Calu3 (cell line): ENCODE measurements around the gene ADSL. TPM values are rescaled to one million over a fixed set of nuclear protein-coding genes. Genes with fewer than 3 reads are reported as not detected.

Experiments
- BruUV-seq: library from RNA; stranded (reverse); fragments of 400-500 nt; replicated peaks from 2 replicates; lab custom pipeline; 2021; lab: Mats Ljungman, UMichigan
- CTCF ChIA-PET: fragments of 300-600 bp; sonication (Branson Sonifier 250); formaldehyde crosslinking; loops from one replicate; lab custom pipeline; 2022; ENCODE audit warnings: antibody characterized with exemption; lab: Charles Lee
- DNase-seq: peaks from one replicate; pipeline ENCODE4 v3.0.0; 2022
- H3K27ac Mint-ChIP-seq: one replicate; pipeline ENCODE4 v1.8.0; 2022; ENCODE audit warnings: mixed read lengths; ENCODE audit not compliant: unreplicated experiment
- H3K27me3 Mint-ChIP-seq: one replicate; pipeline ENCODE4 v1.8.0; 2022; ENCODE audit warnings: mixed read lengths; ENCODE audit not compliant: unreplicated experiment
- H3K36me3 Mint-ChIP-seq: one replicate; pipeline ENCODE4 v1.8.0; 2022; ENCODE audit warnings: mild to moderate bottlenecking, moderate library complexity, mixed read lengths; ENCODE audit not compliant: insufficient read depth, unreplicated experiment
- H3K4me1 Mint-ChIP-seq: one replicate; pipeline ENCODE4 v1.8.0; 2022; ENCODE audit warnings: mild to moderate bottlenecking, low read depth, mixed read lengths; ENCODE audit not compliant: unreplicated experiment
- H3K4me3 Mint-ChIP-seq: one replicate; pipeline ENCODE4 v1.8.0; 2022; ENCODE audit warnings: mild to moderate bottlenecking, low read depth, moderate library complexity, mixed read lengths; ENCODE audit not compliant: unreplicated experiment
- H3K9me3 Mint-ChIP-seq: one replicate; pipeline ENCODE4 v1.8.0; 2022; ENCODE audit warnings: low read depth, mixed read lengths; ENCODE audit not compliant: unreplicated experiment
- intact Hi-C: fragments of 100-400 bp; cut with micrococcal nuclease; formaldehyde crosslinking; loops from one replicate; pipeline ENCODE4 v1.10.0; 2022; ENCODE audit not compliant: unreplicated experiment
- total RNA-seq: library from RNA; stranded (reverse); gene quantifications from 2 replicates; pipeline ENCODE4 v1.2.3, GENCODE V29; 2022
- TF ChIP-seq, protein P1 (sequence below): fragments of 200-600 bp; IDR thresholded peaks from one replicate; pipeline ENCODE4 v1.8.0; 2022; ENCODE audit warnings: antibody characterized with exemption; ENCODE audit not compliant: unreplicated experiment

The ADSL gene
- total RNA-seq, 1 experiment from 2014 or later = 96.3 TPM

DNA sequence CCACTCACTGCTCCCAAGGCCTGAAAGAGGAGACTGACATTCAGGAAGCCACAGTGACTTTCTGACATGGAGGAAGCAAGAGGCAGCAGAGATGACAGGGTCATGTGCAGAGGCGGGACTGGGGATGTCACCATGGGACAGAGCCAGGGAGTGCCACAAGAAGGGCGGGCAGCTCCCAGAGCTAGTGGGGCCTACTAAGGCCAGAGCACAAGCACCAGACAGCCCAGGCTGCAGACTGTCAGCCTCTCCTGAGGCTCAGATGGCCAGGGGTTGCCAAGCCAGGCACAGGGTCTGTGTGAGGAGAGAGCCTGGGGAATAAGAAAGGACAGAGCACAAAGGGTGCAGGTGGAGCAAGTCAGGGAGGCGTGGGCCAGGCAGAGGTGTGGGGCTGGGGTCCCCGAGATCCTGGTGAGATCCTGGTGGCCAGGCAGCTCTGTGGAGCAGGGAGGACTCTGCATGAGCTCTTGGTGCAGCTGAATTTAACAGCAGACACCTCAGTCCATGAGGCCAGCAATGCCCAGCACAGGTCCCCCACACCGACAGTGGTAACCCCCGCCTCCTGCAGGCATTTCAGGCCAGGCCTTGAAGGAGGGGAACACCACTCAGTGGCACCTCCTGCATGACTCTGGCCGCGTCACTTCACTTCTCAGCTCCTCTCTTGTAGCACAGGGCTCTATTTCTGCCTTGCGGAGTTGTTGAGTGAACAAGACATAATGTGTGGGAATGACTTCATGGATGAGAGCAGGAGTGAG lies 76.4 kb downstream of the ADSL start:
- H3K9me3 Mint-ChIP-seq = no peaks in the 10 kb centered on the region
- H3K4me1 Mint-ChIP-seq = no peaks in the 10 kb centered on the region
- BruUV-seq = no TSS peak
- TF ChIP-seq, protein P1, sequence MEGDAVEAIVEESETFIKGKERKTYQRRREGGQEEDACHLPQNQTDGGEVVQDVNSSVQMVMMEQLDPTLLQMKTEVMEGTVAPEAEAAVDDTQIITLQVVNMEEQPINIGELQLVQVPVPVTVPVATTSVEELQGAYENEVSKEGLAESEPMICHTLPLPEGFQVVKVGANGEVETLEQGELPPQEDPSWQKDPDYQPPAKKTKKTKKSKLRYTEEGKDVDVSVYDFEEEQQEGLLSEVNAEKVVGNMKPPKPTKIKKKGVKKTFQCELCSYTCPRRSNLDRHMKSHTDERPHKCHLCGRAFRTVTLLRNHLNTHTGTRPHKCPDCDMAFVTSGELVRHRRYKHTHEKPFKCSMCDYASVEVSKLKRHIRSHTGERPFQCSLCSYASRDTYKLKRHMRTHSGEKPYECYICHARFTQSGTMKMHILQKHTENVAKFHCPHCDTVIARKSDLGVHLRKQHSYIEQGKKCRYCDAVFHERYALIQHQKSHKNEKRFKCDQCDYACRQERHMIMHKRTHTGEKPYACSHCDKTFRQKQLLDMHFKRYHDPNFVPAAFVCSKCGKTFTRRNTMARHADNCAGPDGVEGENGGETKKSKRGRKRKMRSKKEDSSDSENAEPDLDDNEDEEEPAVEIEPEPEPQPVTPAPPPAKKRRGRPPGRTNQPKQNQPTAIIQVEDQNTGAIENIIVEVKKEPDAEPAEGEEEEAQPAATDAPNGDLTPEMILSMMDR = no peak
- no peak overlapping the region for H3K4me3 Mint-ChIP-seq
- CTCF ChIA-PET = no interaction called here
- no peak for DNase-seq
- intact Hi-C loops = no loop called here
- peaks cover 12% of the 10 kb centered on the region for H3K36me3 Mint-ChIP-seq
- no peak overlapping the region for H3K27ac Mint-ChIP-seq
- no peaks in the 10 kb centered on the region for H3K27me3 Mint-ChIP-seq

DNA sequence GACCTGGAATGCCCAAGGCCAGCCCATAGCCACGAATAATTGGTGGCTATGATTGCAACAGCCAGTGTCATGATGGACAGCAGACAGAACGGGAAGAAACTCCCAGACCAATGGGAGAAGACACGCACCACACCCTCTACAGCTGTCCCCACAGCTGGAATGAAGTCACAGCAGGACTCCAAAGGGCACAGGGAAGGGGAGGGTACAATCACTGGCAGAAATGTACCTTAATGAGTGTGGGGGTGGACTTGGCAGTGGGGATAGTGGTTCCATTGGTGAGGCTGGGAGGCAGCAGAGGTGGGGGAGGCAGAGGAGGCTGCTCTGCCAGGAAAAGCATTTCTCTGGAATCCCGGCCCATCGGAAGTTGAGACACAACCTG lies 77.0 kb downstream of the ADSL start:
- CTCF ChIA-PET = no interaction called here
- TF ChIP-seq, protein P1 = no peak
- no peaks in the 10 kb centered on the region for H3K27me3 Mint-ChIP-seq
- peaks cover 12% of the 10 kb centered on the region for H3K36me3 Mint-ChIP-seq
- no peak overlapping the region for H3K4me3 Mint-ChIP-seq
- BruUV-seq = no TSS peak
- no peak for DNase-seq
- no peak overlapping the region for H3K27ac Mint-ChIP-seq
- H3K9me3 Mint-ChIP-seq = no peaks in the 10 kb centered on the region
- intact Hi-C loops = no loop called here
- no peaks in the 10 kb centered on the region for H3K4me1 Mint-ChIP-seq

DNA sequence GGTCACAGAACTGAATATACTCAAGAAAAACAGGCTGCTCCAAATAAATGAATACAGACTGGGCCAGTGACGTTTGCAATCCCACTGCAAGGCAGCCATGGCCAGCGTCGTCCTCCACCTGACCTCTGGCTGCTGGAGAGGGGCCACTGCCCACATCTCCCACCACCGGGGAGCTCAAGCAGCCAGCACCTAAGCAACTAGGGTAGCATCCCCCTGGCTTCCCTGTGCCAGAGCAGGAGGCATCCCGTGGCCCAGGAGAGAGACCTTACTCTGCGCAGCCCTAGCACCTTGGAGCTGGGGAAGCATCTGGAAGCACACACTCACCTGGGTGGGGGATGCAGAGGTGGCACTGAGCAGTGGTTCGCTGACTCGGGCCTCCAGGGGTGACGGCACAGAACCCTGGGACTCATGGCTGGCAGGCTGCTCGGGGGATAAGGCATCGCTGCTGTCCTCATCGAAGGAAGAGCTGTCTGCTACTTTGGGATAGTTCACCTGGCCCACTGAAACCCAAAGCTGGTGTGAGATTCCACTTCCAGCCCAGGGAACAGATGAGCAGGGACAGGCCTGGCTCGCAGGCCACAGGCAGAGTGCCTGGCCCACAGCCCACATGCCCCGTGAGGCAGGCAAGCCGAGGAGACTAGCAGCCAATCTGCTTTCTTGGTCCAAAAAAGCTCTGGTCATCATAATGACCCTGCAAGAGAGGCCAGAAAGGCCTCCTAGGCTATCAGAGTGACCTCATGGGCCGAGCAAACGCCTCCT lies 77.8 kb downstream of the ADSL start:
- no peak for DNase-seq
- no TSS peak for BruUV-seq
- CTCF ChIA-PET = no interaction called here
- intact Hi-C loops = no loop called here
- H3K4me1 Mint-ChIP-seq = no peaks in the 10 kb centered on the region
- peaks cover 19% of the 10 kb centered on the region for H3K36me3 Mint-ChIP-seq
- TF ChIP-seq, protein P1 = no peak
- no peaks in the 10 kb centered on the region for H3K9me3 Mint-ChIP-seq
- no peaks in the 10 kb centered on the region for H3K27me3 Mint-ChIP-seq
- H3K4me3 Mint-ChIP-seq = no peak overlapping the region
- no peak overlapping the region for H3K27ac Mint-ChIP-seq

DNA sequence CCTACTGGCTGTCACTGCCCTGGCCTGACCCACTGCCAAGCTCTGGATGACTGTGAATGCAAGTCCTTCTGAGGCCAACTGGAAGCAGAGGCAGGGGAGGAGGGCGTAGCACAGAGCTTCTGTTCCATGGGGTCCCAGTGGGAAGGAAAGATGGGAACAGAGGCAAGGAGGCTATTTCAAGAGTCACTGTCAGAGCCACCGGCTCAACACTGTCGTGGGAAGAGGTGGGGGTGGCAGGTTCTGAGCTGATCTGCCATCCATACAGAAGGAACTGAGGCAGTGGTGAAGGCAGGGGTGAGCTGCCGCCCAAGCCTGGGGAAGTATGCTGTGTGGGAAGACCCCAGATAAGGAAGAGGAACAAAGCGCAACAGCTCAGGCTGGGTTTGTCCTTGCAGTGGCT lies 78.8 kb downstream of the ADSL start:
- H3K4me3 Mint-ChIP-seq = no peak overlapping the region
- CTCF ChIA-PET = no interaction called here
- TF ChIP-seq, protein P1 = no peak
- H3K27me3 Mint-ChIP-seq = no peaks in the 10 kb centered on the region
- no peak for DNase-seq
- peaks cover 21% of the 10 kb centered on the region for H3K36me3 Mint-ChIP-seq
- intact Hi-C loops = no loop called here
- no peaks in the 10 kb centered on the region for H3K9me3 Mint-ChIP-seq
- H3K27ac Mint-ChIP-seq = no peak overlapping the region
- H3K4me1 Mint-ChIP-seq = no peaks in the 10 kb centered on the region
- no TSS peak for BruUV-seq
